ENCODE data around the gene RAB39A. TPM values are rescaled to one million over a fixed set of nuclear protein-coding genes. Genes with fewer than 3 reads are reported as not detected.
"Not testable (repeated sequence)": the region's sequence is repeated elsewhere in the genome, so short reads cannot be mapped to it uniquely, and the experiment has no call there.

Gene RAB39A
- total and polyA plus RNA-seq, 2 experiments from 2014 or later = 0.43 TPM; not detected in 1

DNA sequence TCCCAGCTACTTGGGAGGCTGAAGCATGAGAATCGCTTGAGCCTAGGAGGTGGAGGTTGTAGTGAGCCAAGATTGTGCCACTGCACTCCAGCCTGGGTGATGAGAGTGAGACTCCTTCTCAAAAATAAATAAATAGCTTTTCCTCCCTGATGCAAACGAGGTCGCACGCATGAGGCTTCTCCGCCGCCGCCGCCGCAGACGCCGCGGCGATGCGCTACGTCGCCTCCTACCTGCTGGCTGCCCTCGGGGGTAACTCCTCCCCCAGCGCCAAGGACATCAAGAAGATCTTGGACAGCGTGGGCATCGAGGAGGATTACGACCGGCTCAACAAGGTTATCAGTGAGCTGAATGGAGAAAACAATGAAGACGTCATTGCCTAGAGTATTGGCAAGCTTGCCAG, 20.0 kb upstream of the RAB39A start:
- WGBS (ENCODE audit: low lambda C conversion rate, missing lambda C conversion rate) = 95% methylated on average over 23 of the region's 23 CpGs
- no peaks in the 10 kb centered on the region for H3K9me3 ChIP-seq (ENCODE audit: low read depth)
- H3K4me1 ChIP-seq (ENCODE audit: insufficient read depth) = no peaks in the 10 kb centered on the region
- no peak for DNase-seq (ENCODE audit: low spot score)
- TF ChIP-seq, protein P1, sequence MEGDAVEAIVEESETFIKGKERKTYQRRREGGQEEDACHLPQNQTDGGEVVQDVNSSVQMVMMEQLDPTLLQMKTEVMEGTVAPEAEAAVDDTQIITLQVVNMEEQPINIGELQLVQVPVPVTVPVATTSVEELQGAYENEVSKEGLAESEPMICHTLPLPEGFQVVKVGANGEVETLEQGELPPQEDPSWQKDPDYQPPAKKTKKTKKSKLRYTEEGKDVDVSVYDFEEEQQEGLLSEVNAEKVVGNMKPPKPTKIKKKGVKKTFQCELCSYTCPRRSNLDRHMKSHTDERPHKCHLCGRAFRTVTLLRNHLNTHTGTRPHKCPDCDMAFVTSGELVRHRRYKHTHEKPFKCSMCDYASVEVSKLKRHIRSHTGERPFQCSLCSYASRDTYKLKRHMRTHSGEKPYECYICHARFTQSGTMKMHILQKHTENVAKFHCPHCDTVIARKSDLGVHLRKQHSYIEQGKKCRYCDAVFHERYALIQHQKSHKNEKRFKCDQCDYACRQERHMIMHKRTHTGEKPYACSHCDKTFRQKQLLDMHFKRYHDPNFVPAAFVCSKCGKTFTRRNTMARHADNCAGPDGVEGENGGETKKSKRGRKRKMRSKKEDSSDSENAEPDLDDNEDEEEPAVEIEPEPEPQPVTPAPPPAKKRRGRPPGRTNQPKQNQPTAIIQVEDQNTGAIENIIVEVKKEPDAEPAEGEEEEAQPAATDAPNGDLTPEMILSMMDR (IDR thresholded peaks at IDR 0.05; ENCODE audit: poor library complexity) = no peak
- TF ChIP-seq EZH2 (IDR thresholded peaks at IDR 0.05; ENCODE audit: borderline replicate concordance) = no peak
- no peak for TF ChIP-seq EZH2phosphoT487 (IDR thresholded peaks at IDR 0.05; ENCODE audit: low read depth, severe bottlenecking, unreplicated experiment)
- no peaks in the 10 kb centered on the region for H3K79me2 ChIP-seq
- H3K36me3 ChIP-seq (replicated peaks; ENCODE audit: insufficient read depth, low read depth) = no peaks in the 10 kb centered on the region
- no peaks in the 10 kb centered on the region for H4K20me1 ChIP-seq (ENCODE audit: insufficient read depth, poor library complexity, severe bottlenecking)
- H3K4me3 ChIP-seq = no peak overlapping the region
- no peaks in the 10 kb centered on the region for H3K27me3 ChIP-seq
- no peaks in the 10 kb centered on the region for H3K9me2 ChIP-seq (replicated peaks; ENCODE audit: insufficient read depth)
- H3K27ac ChIP-seq = no peak overlapping the region
- H2AFZ ChIP-seq = no peak overlapping the region
- H3K4me2 ChIP-seq = no peak overlapping the region

GRCh38 chr11:107912415-107912814, 15.8 kb upstream of the RAB39A start:
- not testable (repeated sequence) for H3K9me2 ChIP-seq (replicated peaks; ENCODE audit: insufficient read depth); H3K27me3 ChIP-seq; H4K20me1 ChIP-seq (ENCODE audit: insufficient read depth, poor library complexity, severe bottlenecking); DNase-seq (ENCODE audit: low spot score); H3K27ac ChIP-seq; H3K4me2 ChIP-seq; H3K4me1 ChIP-seq (ENCODE audit: insufficient read depth); H3K36me3 ChIP-seq (replicated peaks; ENCODE audit: insufficient read depth, low read depth); H3K4me3 ChIP-seq; H3K79me2 ChIP-seq; H2AFZ ChIP-seq; H3K9me3 ChIP-seq (ENCODE audit: low read depth)
- WGBS (ENCODE audit: low lambda C conversion rate, missing lambda C conversion rate) = no CpG with 5 or more reads among the region's 38 CpGs

DNA sequence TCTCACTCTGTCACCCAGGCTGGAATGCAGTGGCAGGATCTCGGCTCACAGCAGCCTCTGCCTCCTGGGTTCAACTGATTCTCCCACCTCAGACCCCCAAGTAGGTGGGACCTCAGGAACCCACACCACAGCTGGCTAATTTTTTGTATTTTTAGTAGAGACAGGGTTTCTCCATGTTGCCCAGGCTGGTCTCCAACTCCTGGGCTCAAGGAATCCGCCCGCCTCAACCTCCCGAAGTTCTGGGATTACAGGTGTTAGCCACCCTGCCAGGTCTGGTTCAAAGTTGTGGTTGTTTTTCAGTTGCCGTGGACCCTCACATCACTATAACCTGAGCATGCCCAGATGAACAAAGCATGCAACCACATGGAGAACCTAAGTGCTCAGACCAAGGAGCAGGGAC, 13.0 kb upstream of the RAB39A start:
- Histone ChIP-seq H3K36me3 (replicated peaks; ENCODE audit: insufficient read depth, low read depth) (no peaks in the 10 kb centered on the region), H3K4me2 (no peak overlapping the region), H3K9me3 (ENCODE audit: low read depth) (no peaks in the 10 kb centered on the region), H3K27me3 (no peaks in the 10 kb centered on the region), H4K20me1 (ENCODE audit: insufficient read depth, poor library complexity, severe bottlenecking) (no peaks in the 10 kb centered on the region), H2AFZ (no peak overlapping the region), H3K4me1 (ENCODE audit: insufficient read depth) (no peaks in the 10 kb centered on the region), H3K4me3 (no peak overlapping the region), H3K27ac (no peak overlapping the region), H3K9me2 (replicated peaks; ENCODE audit: insufficient read depth) (no peaks in the 10 kb centered on the region), H3K79me2 (no peaks in the 10 kb centered on the region)
- DNase-seq (ENCODE audit: low spot score) = no peak
- no peak for TF ChIP-seq EZH2 (IDR thresholded peaks at IDR 0.05; ENCODE audit: borderline replicate concordance)
- TF ChIP-seq, protein P1 (IDR thresholded peaks at IDR 0.05; ENCODE audit: poor library complexity) = no peak
- TF ChIP-seq EZH2phosphoT487 (IDR thresholded peaks at IDR 0.05; ENCODE audit: low read depth, severe bottlenecking, unreplicated experiment) = no peak
- 92% methylated on average over 5 of the region's 5 CpGs for WGBS (ENCODE audit: low lambda C conversion rate, missing lambda C conversion rate)

DNA sequence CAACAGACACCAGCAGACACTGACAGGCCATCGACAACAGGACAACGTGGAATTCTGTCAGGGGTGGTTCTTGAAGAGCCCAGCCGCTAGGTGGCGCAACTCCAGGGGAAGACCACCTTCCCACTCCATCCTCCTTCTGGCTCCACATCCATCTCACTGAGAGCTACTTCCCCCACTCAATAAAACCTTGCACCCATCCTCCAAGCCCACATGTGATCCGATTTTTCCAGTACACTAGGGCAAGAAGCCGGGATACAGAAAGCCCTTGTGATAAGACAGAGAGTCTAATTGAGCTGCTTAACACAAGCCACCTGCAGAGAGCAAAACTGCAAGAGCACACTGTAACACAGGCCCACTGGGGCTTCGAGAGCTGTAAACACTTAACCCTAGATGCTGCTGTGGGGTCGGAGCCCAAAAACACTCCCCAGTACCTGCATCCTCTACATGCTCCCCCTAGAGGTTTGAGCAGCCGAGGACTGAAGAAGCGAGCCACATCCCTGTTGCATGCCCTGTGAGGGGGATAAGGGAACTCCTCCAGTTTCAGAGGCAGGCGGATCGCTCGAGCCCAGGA, 11.5 kb upstream of the RAB39A start:
- no peaks in the 10 kb centered on the region for H3K9me3 ChIP-seq (ENCODE audit: low read depth)
- peak; percentile 46 for DNase-seq (ENCODE audit: low spot score)
- H4K20me1 ChIP-seq (ENCODE audit: insufficient read depth, poor library complexity, severe bottlenecking) = no peaks in the 10 kb centered on the region
- 51% methylated on average over 13 of the region's 13 CpGs for WGBS (ENCODE audit: low lambda C conversion rate, missing lambda C conversion rate)
- H3K27me3 ChIP-seq = no peaks in the 10 kb centered on the region
- TF ChIP-seq EZH2 (IDR thresholded peaks at IDR 0.05; ENCODE audit: borderline replicate concordance) (no peak), EZH2phosphoT487 (IDR thresholded peaks at IDR 0.05; ENCODE audit: low read depth, severe bottlenecking, unreplicated experiment) (no peak)
- TF ChIP-seq, protein P1 (IDR thresholded peaks at IDR 0.05; ENCODE audit: poor library complexity) = peak; percentile 41
- no peaks in the 10 kb centered on the region for H3K79me2 ChIP-seq
- no peak overlapping the region for H2AFZ ChIP-seq
- no peaks in the 10 kb centered on the region for H3K4me1 ChIP-seq (ENCODE audit: insufficient read depth)
- no peak overlapping the region for H3K27ac ChIP-seq
- no peak overlapping the region for H3K4me3 ChIP-seq
- H3K9me2 ChIP-seq (replicated peaks; ENCODE audit: insufficient read depth) = no peaks in the 10 kb centered on the region
- no peak overlapping the region for H3K4me2 ChIP-seq
- no peaks in the 10 kb centered on the region for H3K36me3 ChIP-seq (replicated peaks; ENCODE audit: insufficient read depth, low read depth)

All from hepatocyte (in vitro differentiated cells).